Sigmoid colon (tissue), 7 donors: Measurements from ENCODE around the gene RUNDC1. TPM values are rescaled to one million over a fixed set of nuclear protein-coding genes. Genes with fewer than 3 reads are reported as not detected.
A peak's percentile ranks its signal among the peaks of the same experiment; 100 is the strongest.
"Not testable (repeated sequence)": the region's sequence is repeated elsewhere in the genome, so short reads cannot be mapped to it uniquely, and the experiment has no call there.

Experiments used
- DNase-seq: peaks from one replicate; pipeline ENCODE4 v3.0.0-alpha.2; 2019
- H3K27ac ChIP-seq, 4 donors: fragments of 200-600 bp; sonication (generic); one replicate each; pipeline ENCODE4 v1.5.1; 2016 to 2019; ENCODE audit warnings: mild to moderate bottlenecking in 1 of 4
- H3K27me3 ChIP-seq, 3 donors: fragments of 200-600 bp; sonication (generic); one replicate each; pipeline ENCODE4 v1.5.1; 2019; ENCODE audit warnings: mild to moderate bottlenecking in 1 of 3
- H3K36me3 ChIP-seq, 4 donors: fragments of 200-600 bp; sonication (generic); one replicate each; pipeline ENCODE4 v1.5.1; 2016 to 2019
- H3K4me1 ChIP-seq, 4 donors: fragments of 200-600 bp; sonication (generic); one replicate each; pipeline ENCODE4 v1.5.1; 2017 to 2019
- H3K4me3 ChIP-seq, 4 donors: fragments of 200-600 bp; sonication (generic); one replicate each; pipeline ENCODE4 v1.5.1; 2017 to 2019; ENCODE audit warnings: mild to moderate bottlenecking in 2 of 4, moderate library complexity in 1 of 4
- H3K9me3 ChIP-seq, 4 donors: fragments of 200-600 bp in 3 of 4; sonication (generic) in 3 of 4; one replicate each; pipeline versions ENCODE4 v1.5.1 to v1.6.1; 2013 to 2019
- EP300 ChIP-seq, 4 donors: sonication (generic); formaldehyde crosslinking; IDR thresholded peaks; one replicate each; pipeline ENCODE4 v1.6.1; 2017; ENCODE audit warnings: antibody characterized with exemption in 4 of 4
- POLR2A ChIP-seq, 2 donors: fragments of 450-650 bp; IDR thresholded peaks; one replicate each; pipeline ENCODE4 v1.6.1; 2016; ENCODE audit warnings: antibody characterized with exemption in 2 of 2, mild to moderate bottlenecking in 2 of 2, moderate library complexity in 2 of 2
- POLR2AphosphoS5 ChIP-seq, 4 donors: sonication (generic); formaldehyde crosslinking; IDR thresholded peaks; one replicate each; pipeline ENCODE4 v1.6.1; 2017; ENCODE audit warnings: antibody characterized with exemption in 4 of 4
- WGBS, 2 donors: extraction: QIAGEN DNeasy Blood & Tissue Kit; methylation state at CpG; one replicate each; pipeline ENCODE4 v1.1.7; 2013; 5-methylcytosine and 5-hydroxymethylcytosine counted together
- intact Hi-C: fragments of 100-400 bp; cut with DNase I; formaldehyde crosslinking; loops from one replicate; pipeline ENCODE4 v1.15.1; 2023
- polyA plus RNA-seq, 3 donors: library from polyadenylated mRNA; stranded (reverse); fragments of 200-250 nt; gene quantifications; one replicate each; pipeline ENCODE4 v1.2.3, GENCODE V29; 2013
- total RNA-seq, 4 donors: library from RNA; depleted of rRNA; stranded (reverse); fragments of >200 nt; gene quantifications; one replicate each; pipeline ENCODE4 v1.1.0, GENCODE V29; 2016
- TF ChIP-seq, protein P1 (sequence below), 4 experiments: fragments of 450-650 bp in 3 of 4; fragments of 200-600 bp in 1 of 4; IDR thresholded peaks; one replicate each; pipeline ENCODE4 v1.5.1; 2016 to 2019; ENCODE audit warnings: antibody characterized with exemption in 4 of 4, mild to moderate bottlenecking in 3 of 4, moderate library complexity in 2 of 4
- donor health status: healthy with polysubstance abuse.
- donor health status: Bipolar disorder and iron deficiency.
- donor health status: healthy.

The RUNDC1 gene
- total and polyA plus RNA-seq, 7 donors: 8.4 to 14.7 (median 10.5) TPM

DNA sequence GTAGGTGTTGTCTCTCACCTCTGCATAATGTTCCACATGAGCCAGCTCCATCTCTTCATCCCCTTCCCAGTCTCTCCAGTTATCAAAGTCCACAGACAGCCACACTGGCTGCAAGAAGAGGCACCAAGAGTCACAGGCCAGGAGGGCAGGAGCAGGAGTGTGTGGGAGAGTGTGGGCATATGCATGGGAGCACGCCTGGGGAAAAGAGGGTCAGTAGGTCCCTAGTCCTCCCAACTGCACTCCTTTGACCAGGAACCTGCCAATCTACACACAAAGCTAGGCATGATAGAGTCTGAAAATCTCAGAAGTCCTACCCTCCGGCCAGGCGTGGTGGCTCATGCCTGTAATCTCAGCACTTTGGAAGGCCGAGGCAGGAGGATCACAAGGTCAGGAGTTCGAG, 8.8 kb upstream of the RUNDC1 start:
- TF ChIP-seq POLR2A (IDR thresholded peaks at IDR 0.05): no peak
- no peak for DNase-seq
- H3K27me3 ChIP-seq: no peaks in the 10 kb centered on the region
- H3K4me3 ChIP-seq: no peak overlapping the region
- WGBS, 2 donors: 94% methylated on average over 5 of the region's 5 CpGs
- no peaks in the 10 kb centered on the region for H3K9me3 ChIP-seq
- intact Hi-C loops: no loop called here
- H3K4me1 ChIP-seq: no peaks in the 10 kb centered on the region
- H3K36me3 ChIP-seq: no peaks in the 10 kb centered on the region
- no peak overlapping the region for H3K27ac ChIP-seq

DNA sequence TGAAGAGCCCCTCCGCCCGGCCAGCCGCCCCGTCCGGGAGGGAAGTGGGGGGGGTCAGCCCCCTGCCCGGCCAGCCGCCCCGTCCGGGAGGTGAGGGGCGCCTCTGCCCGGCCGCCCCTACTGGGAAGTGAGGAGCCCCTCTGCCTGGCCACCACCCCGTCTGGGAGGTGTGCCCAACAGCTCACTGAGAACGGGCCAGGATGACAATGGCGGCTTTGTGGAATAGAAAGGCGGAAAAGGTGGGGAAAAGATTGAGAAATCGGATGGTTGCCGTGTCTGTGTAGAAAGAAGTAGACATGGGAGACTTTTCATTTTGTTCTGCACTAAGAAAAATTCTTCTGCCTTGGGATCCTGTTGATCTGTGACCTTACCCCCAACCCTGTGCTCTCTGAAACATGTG, 7.0 kb upstream of the RUNDC1 start:
- H3K9me3 ChIP-seq, H3K27ac ChIP-seq, H3K27me3 ChIP-seq, DNase-seq, H3K36me3 ChIP-seq, H3K4me3 ChIP-seq, intact Hi-C loops, H3K4me1 ChIP-seq: not testable (repeated sequence)
- 85 to 86% methylated on average over 12 to 13 of the region's 18 CpGs for WGBS, 2 donors

DNA sequence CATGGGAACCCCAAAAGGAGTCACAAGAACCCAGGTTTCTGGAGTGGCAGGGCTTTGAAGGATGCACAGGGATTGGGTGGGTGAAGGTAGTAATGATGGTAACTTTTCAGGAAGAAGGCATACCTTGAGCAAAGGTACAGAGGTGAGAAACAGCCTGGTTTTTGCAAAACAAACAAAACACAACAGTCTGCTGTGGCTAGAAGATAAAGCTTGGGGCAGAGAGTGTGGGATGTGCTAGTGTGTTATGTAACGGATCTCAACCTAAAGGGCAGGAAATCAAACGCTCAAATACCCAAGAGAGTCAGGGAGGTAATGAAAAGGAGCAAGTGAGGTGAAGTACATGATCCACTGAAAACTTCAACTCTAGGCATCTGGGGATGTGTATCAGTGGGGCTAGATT, 5.1 kb upstream of the RUNDC1 start:
- intact Hi-C loops: no loop called here
- Histone ChIP-seq H3K27ac (no peak overlapping the region), H3K27me3 (no peaks in the 10 kb centered on the region), H3K9me3 (no peaks in the 10 kb centered on the region), H3K36me3 (no peaks in the 10 kb centered on the region), H3K4me1 (peaks cover 0 to 15% (median 9%) of the 10 kb centered on the region in 4 donors), H3K4me3 (no peak overlapping the region)
- no peak for DNase-seq
- WGBS, 2 donors: 54% methylated on average over 2 of the region's 2 CpGs
- no peak for TF ChIP-seq POLR2AphosphoS5 (IDR thresholded peaks at IDR 0.05)
- TF ChIP-seq, protein P1, sequence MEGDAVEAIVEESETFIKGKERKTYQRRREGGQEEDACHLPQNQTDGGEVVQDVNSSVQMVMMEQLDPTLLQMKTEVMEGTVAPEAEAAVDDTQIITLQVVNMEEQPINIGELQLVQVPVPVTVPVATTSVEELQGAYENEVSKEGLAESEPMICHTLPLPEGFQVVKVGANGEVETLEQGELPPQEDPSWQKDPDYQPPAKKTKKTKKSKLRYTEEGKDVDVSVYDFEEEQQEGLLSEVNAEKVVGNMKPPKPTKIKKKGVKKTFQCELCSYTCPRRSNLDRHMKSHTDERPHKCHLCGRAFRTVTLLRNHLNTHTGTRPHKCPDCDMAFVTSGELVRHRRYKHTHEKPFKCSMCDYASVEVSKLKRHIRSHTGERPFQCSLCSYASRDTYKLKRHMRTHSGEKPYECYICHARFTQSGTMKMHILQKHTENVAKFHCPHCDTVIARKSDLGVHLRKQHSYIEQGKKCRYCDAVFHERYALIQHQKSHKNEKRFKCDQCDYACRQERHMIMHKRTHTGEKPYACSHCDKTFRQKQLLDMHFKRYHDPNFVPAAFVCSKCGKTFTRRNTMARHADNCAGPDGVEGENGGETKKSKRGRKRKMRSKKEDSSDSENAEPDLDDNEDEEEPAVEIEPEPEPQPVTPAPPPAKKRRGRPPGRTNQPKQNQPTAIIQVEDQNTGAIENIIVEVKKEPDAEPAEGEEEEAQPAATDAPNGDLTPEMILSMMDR (IDR thresholded peaks at IDR 0.05): no peak
- TF ChIP-seq EP300 (IDR thresholded peaks at IDR 0.05): no peak
- TF ChIP-seq POLR2A (IDR thresholded peaks at IDR 0.05): no peak

DNA sequence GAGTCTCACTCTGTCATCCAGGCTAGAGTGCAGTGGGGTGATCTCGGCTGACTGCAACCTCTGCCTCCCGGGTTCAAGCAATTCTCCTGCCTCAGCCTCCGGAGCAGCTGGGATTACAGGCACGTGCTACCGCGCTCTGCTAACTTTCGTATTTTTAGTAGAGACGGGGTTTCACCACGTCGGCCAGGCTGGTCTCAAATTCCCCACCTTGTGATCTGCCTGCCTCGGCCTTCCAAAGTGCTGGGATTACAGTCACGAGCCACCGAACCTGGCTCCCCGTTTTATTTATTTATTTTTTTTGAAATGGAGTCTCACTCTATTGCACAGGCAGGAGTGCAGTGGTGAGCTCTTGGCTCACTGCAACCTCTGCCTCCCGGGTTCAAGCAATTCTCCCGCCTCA, 4.7 kb upstream of the RUNDC1 start:
- H3K27me3 ChIP-seq, H3K4me3 ChIP-seq, H3K9me3 ChIP-seq, H3K36me3 ChIP-seq, DNase-seq, intact Hi-C loops, H3K27ac ChIP-seq: not testable (repeated sequence)
- peaks cover 0 to 15% (median 9%) of the 10 kb centered on the region in 4 donors for H3K4me1 ChIP-seq
- WGBS, 2 donors: 90 to 96% methylated on average over 16 of the region's 16 CpGs

DNA sequence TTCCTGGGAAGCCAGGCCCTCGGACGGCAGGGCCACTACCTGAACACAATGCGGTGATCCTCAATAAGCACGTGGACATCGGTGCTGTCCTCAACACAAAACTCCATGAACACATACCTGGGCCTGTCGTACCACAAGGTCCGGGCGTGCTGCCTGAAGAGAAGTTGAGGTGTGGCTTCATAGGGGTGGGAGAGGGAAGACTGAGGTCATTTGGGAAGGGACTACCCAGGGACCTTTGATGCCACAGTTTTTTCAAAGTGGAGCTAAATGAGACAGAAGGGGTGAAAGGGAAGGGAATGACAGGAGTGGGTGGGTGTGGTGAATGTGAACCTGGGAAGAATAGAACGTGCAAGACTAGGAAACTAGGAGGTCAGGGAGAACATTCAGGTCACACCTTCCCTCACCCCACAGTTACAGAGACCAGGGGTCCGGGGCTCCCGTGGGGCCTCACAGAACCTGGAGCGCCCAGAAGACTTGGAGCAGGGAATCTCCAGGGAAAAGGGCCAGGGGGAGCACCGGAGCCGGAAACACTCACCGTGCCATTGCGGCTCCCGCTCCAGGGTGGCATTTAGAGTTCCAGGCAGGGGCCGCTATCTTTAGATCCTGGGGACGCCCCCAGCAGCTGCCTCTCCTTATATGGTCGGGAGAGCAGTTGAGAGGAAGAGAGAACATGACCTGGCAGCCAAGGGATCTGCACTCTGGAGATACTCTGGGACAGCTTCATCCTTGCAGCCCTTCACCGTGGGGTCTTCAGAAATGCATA, 673 bp upstream of the RUNDC1 start, which contains the start of gene PTGES3L:
Gene PTGES3L, minus strand, starts transcription at position 570 of the 763 bp plus-strand sequence. Its CDS starts 27 bp downstream, at position 543.
- no peak for TF ChIP-seq EP300 (IDR thresholded peaks at IDR 0.05)
- TF ChIP-seq, protein P1 (IDR thresholded peaks at IDR 0.05): no peak
- TF ChIP-seq POLR2AphosphoS5 (IDR thresholded peaks at IDR 0.05): peak in 1 of 4 donors; percentile 57
- Histone ChIP-seq H3K27ac (peak within 1 kb of the TSS; percentile 84 to 88 (median 86)), H3K4me3 (peak within 1 kb of the TSS; percentile 73 to 96 (median 86)), H3K36me3 (no peaks in the 10 kb centered on the region), H3K9me3 (no peaks in the 10 kb centered on the region), H3K4me1 (peaks cover 0 to 32% (median 22%) of the 10 kb centered on the region in 4 donors), H3K27me3 (no peaks in the 10 kb centered on the region)
- 13 to 34% methylated on average over 21 of the region's 21 CpGs for WGBS, 2 donors
- peak; percentile 82 for DNase-seq
- intact Hi-C loops: loop anchor here (2.0 kb wide), 1 partner anchor 19 kb away; the partner anchor contains the start of gene RPL27

DNA sequence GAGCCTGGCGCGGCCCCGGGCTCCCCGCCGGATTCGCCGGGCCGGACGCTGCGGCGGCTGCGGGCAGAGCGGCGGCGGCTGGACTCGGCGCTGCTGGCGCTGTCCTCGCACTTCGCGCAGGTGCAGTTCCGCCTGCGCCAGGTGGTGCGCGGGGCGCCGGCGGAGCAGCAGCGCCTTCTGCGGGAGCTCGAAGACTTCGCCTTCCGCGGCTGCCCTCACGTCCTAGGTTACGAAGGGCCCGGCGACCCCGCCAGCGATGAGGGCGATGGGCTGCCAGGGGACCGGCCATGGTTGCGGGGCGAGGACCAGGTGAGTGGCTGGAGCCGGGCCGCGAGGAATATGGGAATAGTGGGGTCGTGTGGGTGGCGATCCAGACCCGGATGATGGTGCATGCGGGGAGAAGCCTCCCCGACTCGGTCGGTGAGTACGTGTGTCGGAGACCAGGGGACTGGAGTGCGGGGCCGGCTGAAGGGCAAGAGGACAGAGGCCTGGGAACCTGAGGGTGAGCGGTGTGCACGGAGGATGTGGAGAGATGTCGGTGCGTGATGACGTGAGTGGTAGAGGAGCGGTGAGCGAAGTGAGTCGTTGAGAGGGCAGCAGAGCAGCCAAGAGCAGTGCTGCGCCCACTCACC, 517 bp downstream of the RUNDC1 start:
- Histone ChIP-seq H3K36me3 (peaks cover 0 to 11% (median 0%) of the 10 kb centered on the region in 4 donors), H3K4me3 (peak overlapping the region; percentile 73 to 96 (median 86)), H3K9me3 (no peaks in the 10 kb centered on the region), H3K27ac (peak overlapping the region; percentile 84 to 88 (median 86)), H3K27me3 (no peaks in the 10 kb centered on the region), H3K4me1 (peaks cover 0 to 32% (median 22%) of the 10 kb centered on the region in 4 donors)
- intact Hi-C loops: loop anchor here (2.0 kb wide), 1 partner anchor 18 kb away; the partner anchor contains the start of gene RPL27
- 0 to 1% methylated on average over 67 of the region's 67 CpGs for WGBS, 2 donors
- TF ChIP-seq, protein P1 (IDR thresholded peaks at IDR 0.05): no peak
- no peak for TF ChIP-seq POLR2AphosphoS5 (IDR thresholded peaks at IDR 0.05)
- TF ChIP-seq EP300 (IDR thresholded peaks at IDR 0.05): no peak
- no peak for TF ChIP-seq POLR2A (IDR thresholded peaks at IDR 0.05)
- DNase-seq: peak; percentile 75
